ENCODE data around the gene PLPPR1.

Gene PLPPR1

GRCh38 chr9:101354765-101355708, 326.5 kb downstream of the PLPPR1 start:
- no peak for DNase-seq

- DNase-seq = no peak
Measured at GRCh38 chr9:101356619-101357018, 328.1 kb downstream of the PLPPR1 start.

- DNase-seq = no peak
Measured at GRCh38 chr9:101359679-101360078, 331.2 kb downstream of the PLPPR1 start.

GRCh38 chr9:101360647-101361046, 332.1 kb downstream of the PLPPR1 start:
- no peak for DNase-seq

GRCh38 chr9:101362450-101362849, 333.9 kb downstream of the PLPPR1 start:
- no peak for DNase-seq

- DNase-seq = no peak
Measured at GRCh38 chr9:101365181-101365580, 336.7 kb downstream of the PLPPR1 start.

- no peak for DNase-seq
Measured at GRCh38 chr9:101366038-101366756, 337.7 kb downstream of the PLPPR1 start.

GRCh38 chr9:101367323-101367722, 338.8 kb downstream of the PLPPR1 start:
- DNase-seq = no peak

- no peak for DNase-seq
Measured at GRCh38 chr9:101369286-101369685, 340.8 kb downstream of the PLPPR1 start.

- DNase-seq = no peak
Measured at GRCh38 chr9:101369884-101370531, 341.5 kb downstream of the PLPPR1 start.

GRCh38 chr9:101371813-101372212, 343.3 kb downstream of the PLPPR1 start:
- DNase-seq = no peak

GRCh38 chr9:101372327-101373118, 344.0 kb downstream of the PLPPR1 start:
- no peak for DNase-seq
